Kidney capillary endothelial cell (primary cell): ENCODE data around the gene NR6A1.

Experiments
- DNase-seq: peaks from one replicate; pipeline ENCODE4 v3.0.0-alpha.2; 2018; ENCODE audit warnings: low spot score

Gene NR6A1

GRCh38 chr9:124470306-124470705 lies 300.8 kb downstream of the NR6A1 start:
- DNase-seq = no peak

GRCh38 chr9:124469011-124469832 lies 301.9 kb downstream of the NR6A1 start:
- no peak for DNase-seq

GRCh38 chr9:124468061-124468740 lies 302.9 kb downstream of the NR6A1 start:
- DNase-seq = no peak

GRCh38 chr9:124467410-124468060 lies 303.6 kb downstream of the NR6A1 start:
- DNase-seq = no peak
